HG02884 (cell line): Measurements from ENCODE around the gene CDH8.

Experiments used
- ATAC-seq: cut with Tn5 transposase; IDR thresholded peaks from one replicate; pipeline ENCODE4 v1.9.1; 2021; ENCODE audit warnings: mild to moderate bottlenecking, moderate library complexity; ENCODE audit not compliant: unreplicated experiment

CDH8 gene

DNA sequence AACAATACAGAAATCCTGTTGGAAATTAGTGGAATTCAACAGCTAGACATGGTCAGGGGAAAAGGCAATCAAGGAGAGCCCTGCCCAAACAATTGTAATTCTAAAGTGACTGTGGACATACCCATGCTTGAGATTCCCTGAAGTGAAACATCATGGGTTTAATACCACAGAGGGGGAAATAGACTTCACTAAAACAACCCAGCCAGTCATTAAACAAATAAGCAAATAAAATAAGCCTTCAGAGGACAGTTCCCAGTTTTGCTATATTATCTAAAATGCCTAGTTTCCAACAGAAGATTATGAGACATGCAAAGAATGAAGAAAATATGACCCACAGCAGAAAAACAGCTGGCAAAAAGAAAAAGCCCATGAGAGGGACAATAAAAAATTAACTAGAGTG, 376.3 kb downstream of the CDH8 start:
- ATAC-seq = no peak

DNA sequence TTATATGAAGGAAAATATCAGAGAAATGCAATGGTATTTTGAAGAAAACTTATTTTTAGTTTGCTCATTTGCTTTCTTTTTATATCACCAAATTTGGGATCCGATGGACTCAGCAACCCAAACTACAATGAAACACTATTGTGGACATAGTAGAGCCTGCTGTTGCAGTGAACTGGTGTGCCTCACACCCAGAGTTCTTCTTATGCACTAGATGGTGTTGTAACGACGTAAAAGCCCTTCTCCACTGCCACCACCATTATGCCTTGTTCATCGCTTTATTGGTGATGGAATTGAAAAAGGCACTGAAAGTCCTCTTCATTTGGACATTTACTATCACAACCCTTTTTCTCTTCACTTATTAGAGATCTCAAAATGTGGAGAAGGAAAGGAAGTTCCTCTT, 381.3 kb downstream of the CDH8 start:
- ATAC-seq = no peak

DNA sequence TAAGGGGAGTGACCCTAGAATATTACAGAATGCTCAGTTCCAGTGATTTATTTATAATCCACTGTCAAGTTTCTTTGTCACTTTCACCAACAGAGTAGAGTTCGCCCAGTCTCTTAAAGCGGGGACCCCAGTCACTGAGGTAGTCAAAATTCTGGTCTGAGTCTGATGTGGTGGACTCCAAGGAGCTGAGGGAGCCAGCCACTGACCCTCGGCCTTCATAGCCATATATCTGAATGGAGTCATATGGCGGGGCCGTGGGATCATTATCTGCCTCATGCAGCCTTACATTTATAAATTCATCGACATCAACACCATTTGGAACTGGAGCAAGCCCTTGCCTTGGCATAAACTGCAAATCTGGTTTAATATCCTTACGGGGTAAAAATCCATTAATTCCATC, 382.7 kb downstream of the CDH8 start:
- ATAC-seq = no peak

DNA sequence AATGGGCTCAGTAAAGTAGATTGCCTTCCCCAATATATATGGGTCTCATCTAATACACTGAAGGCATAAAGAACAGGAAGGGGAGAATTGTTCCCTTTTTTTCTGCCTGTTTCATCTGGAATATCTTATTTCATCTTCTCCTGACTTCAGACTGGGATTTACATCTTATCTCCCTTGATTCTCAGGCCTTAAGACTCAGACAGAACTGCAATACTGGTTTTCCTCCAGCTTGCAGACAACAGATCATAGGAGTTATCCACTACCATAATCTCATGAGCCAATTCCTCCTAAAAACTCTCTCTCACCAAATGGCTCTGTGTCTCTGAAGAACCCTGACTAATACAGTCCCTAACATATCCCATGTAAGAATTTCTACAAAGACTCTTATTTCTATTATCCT, 390.7 kb downstream of the CDH8 start:
- no peak for ATAC-seq

DNA sequence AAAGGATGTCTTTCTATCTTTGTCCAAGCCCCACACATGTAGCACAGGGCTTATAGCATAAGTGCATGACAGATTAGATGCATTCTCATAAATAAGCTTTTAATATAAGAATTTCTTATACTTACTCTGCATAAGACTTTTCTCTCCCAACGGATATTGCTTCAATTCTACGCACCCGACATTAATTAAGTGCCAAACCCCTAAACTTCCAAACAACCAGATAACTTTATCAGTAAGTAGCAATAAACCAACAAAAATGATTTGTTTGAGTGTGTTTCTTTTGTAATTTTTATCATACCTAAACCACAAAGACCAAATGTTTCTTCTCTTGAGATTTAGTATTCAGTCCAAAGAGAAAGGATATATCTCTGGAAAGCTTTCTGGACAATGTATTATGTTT, 391.5 kb downstream of the CDH8 start:
- no peak for ATAC-seq

DNA sequence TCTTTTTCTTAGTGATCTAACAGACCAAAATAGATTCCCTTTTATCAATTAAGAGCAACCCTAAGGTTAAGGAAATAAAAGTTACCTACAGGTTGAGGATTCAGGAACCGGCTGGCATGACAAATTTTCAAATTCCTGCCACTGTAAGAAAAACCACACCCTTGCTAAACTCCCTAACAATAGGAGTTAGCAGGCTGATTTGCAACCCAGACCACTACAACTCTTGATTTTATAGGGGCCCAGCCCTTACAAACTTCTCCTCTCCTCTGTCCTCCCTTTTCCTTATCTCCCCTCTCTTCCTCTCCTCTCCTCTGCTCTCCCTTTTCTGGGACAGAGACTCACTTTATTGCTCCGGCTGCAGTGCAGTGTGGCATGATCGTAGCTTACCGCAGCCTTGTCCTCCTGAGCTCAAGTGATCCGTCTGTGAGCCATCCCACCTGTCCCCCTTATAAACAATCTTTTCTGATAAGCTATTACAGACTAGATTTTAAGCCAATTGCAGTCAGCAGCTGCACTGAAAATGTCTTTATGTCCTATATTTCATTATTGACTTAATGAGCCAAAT, 418.9 kb downstream of the CDH8 start:
- ATAC-seq = no peak

DNA sequence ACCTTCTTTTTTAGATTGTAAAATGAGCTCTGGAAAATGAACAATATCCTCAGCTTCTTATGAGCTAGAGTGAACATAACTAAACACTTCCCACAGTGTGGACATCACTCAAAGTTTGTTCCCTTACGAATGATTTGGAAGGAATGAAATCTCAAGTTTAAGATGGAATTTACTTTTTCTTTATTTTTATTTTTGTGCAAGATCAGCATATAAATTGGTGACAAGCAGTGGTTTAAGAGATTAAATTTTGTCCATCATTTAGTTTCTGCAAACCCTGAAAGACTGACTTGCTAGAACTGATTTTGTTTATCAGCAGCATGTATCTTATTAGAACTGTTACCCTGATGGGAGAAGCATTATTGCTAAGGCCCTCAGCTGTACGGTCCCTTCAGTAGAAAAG, 420.1 kb downstream of the CDH8 start:
- ATAC-seq = no peak

DNA sequence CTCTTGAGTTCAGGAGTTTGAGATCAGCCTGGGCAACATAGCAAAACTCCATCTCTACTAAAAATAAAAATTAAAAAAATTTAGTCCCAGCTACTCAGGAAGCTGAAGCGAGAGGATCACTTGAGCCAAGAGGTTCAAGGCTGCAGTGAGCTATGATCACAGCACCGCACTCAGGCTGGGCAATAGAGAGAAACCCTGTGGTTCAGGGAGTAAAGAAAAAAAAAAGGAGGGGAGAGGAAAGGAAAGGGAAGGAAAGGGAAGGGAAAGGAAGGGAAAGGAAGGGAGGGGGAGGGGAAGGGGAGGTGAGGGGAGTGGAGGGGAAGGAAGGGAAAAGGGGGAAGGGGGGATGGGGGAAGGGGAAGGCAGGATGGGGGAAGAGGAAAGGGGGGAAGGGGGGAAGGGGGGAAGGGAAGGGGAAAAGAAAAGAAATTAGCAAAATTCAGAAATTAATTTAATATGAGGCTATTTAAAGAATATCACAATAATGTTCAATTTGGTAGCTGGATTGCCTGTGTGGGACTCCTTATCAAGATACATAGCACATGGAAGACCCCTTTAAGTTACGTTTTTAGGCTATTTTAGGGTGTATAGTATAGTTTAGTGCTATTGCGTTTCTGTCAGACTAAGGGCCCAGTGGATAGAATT, 424.3 kb downstream of the CDH8 start:
- ATAC-seq = no peak

DNA sequence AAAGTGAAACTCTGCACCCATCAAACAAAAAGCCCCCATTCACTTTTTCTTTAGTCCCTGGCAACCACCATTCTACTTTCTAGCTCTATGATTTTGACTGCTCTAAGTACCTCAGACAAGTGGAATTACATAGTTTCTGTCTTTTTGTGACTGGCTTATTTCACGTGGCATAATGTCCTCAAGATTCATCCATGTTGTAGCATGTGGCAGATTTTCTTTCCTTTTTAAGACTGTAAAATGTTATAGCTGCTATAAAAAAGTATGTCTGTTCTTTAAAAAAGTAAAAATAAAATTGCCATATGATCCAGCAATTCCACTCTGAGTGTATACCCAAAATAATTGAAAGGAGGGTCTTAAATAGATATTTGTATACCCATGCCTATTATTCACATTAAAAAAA, 429.7 kb downstream of the CDH8 start:
- no peak for ATAC-seq
